GM21723 (cell line): ENCODE measurements around the gene SLCO4A1.
"Not testable (repeated sequence)": the region's sequence is repeated elsewhere in the genome, so short reads cannot be mapped to it uniquely, and the experiment has no call there.

Experiments used
- ATAC-seq: cut with Tn5 transposase; IDR thresholded peaks from one replicate; pipeline ENCODE4 v1.9.1; 2021; ENCODE audit warnings: mild to moderate bottlenecking, moderate library complexity; ENCODE audit not compliant: unreplicated experiment

Gene SLCO4A1

GRCh38 chr20:62679978-62680589 is 37.8 kb downstream of the SLCO4A1 start:
- no peak for ATAC-seq

GRCh38 chr20:62682912-62683517 is 40.7 kb downstream of the SLCO4A1 start:
- no peak for ATAC-seq

GRCh38 chr20:62683660-62684322 is 41.5 kb downstream of the SLCO4A1 start:
- ATAC-seq, result not testable (repeated sequence)

- ATAC-seq, result no peak
Observed at GRCh38 chr20:62684981-62685380, 42.7 kb downstream of the SLCO4A1 start.

- no peak for ATAC-seq
Observed at GRCh38 chr20:62685781-62686555, 43.7 kb downstream of the SLCO4A1 start.

GRCh38 chr20:62686869-62687830 is 44.8 kb downstream of the SLCO4A1 start:
- no peak for ATAC-seq

- no peak for ATAC-seq
Observed at GRCh38 chr20:62688083-62688482, 45.8 kb downstream of the SLCO4A1 start.

- no peak for ATAC-seq
Observed at GRCh38 chr20:62688855-62689460, 46.7 kb downstream of the SLCO4A1 start.

- no peak for ATAC-seq
Observed at GRCh38 chr20:62689861-62690260, 47.6 kb downstream of the SLCO4A1 start.

GRCh38 chr20:62690261-62690820 is 48.0 kb downstream of the SLCO4A1 start:
- ATAC-seq, result no peak

- ATAC-seq, result no peak
Observed at GRCh38 chr20:62691487-62691886, 49.2 kb downstream of the SLCO4A1 start.

GRCh38 chr20:62692176-62692575 is 49.9 kb downstream of the SLCO4A1 start:
- ATAC-seq, result no peak

GRCh38 chr20:62692801-62693523 is 50.7 kb downstream of the SLCO4A1 start:
- ATAC-seq, result no peak

- no peak for ATAC-seq
Observed at GRCh38 chr20:62693524-62693922, 51.2 kb downstream of the SLCO4A1 start.

GRCh38 chr20:62694106-62694505 is 51.8 kb downstream of the SLCO4A1 start:
- ATAC-seq, result no peak

GRCh38 chr20:62694868-62695267 is 52.6 kb downstream of the SLCO4A1 start:
- no peak for ATAC-seq

- ATAC-seq, result no peak
Observed at GRCh38 chr20:62695448-62696414, 53.4 kb downstream of the SLCO4A1 start.

- ATAC-seq, result no peak
Observed at GRCh38 chr20:62696434-62696957, 54.2 kb downstream of the SLCO4A1 start.
